ENCODE data around the gene HMGCL.
"Not testable (repeated sequence)": the region's sequence is repeated elsewhere in the genome, so short reads cannot be mapped to it uniquely, and the experiment has no call there.

HMGCL gene

DNA sequence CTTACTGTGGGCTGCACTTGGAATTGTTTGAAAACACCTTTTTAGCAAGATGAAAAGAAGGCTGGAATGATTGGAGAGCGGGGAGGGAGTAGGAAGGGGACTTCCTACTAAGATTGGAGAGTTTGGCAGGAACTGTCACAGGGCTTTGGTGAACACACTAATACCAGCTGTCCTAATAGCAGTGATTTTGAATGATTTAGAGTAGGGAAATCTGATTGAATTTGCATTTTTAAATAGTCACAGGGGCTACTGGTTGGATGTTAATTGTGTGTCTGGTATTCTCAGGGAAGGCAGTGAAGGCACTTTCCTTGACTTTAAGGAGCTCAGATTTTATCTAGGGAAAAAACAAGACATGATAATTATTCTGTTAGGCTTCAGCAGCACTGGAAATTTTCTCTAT lies 2.5 kb upstream of the HMGCL start:
- POLR2A ChIA-PET: no interaction called here

GRCh38 chr1:23826590-23826989 lies 1.4 kb upstream of the HMGCL start:
- H3K36me3 ChIP-seq (ENCODE audit: control insufficient read depth in 2 of 2, insufficient read depth in 1 of 2, low read length in 2 of 2); H3K4me3 ChIP-seq (ENCODE audit: low read depth, low read length); H3K4me1 ChIP-seq (ENCODE audit: control insufficient read depth, insufficient read depth, low read length); H3K9me3 ChIP-seq (ENCODE audit: control insufficient read depth, insufficient read depth, low read depth, low read length); H3K27ac ChIP-seq (ENCODE audit: extremely low read depth, low read depth, low read length): not testable (repeated sequence)
- ChIA-PET POLR2A (interaction anchor here (1.7 kb wide), 1 partner anchor 49 kb away, joined by 9 read pairs; the partner anchor contains the start of gene PITHD1), CTCF (interaction anchor here (0.6 to 5.7 kb wide), 3 partner anchors 16 to 105 kb away, joined by 3 to 80 read pairs (median 4); no protein-coding TSS in a partner anchor)

More for the DNA sequence above, 2.5 kb upstream of the HMGCL start:
- CTCF ChIA-PET: interaction anchor here (0.6 kb wide), 1 partner anchor 18 kb away, joined by 3 read pairs; no protein-coding TSS in a partner anchor
- Histone ChIP-seq H3K4me1 (ENCODE audit: control insufficient read depth, insufficient read depth, low read length) (no peaks in the 10 kb centered on the region), H3K4me3 (ENCODE audit: low read depth, low read length) (no peak overlapping the region), H3K27ac (ENCODE audit: extremely low read depth, low read depth, low read length) (no peak overlapping the region), H3K36me3 (ENCODE audit: control insufficient read depth in 2 of 2, insufficient read depth in 1 of 2, low read length in 2 of 2) (no peaks in the 10 kb centered on the region), H3K9me3 (ENCODE audit: control insufficient read depth, insufficient read depth, low read depth, low read length) (no peaks in the 10 kb centered on the region)
- TF ChIP-seq ZNF174 (tag by site-specific recombination; IDR thresholded peaks at IDR 0.05) (no peak), ZNF433 (tag by site-specific recombination; IDR thresholded peaks at IDR 0.05; ENCODE audit: low read depth) (no peak), ZNF555 (tag by site-specific recombination; conservative IDR thresholded peaks at IDR 0.05) (no peak), ZNF664 (tag by site-specific recombination; IDR thresholded peaks at IDR 0.05) (no peak), SP2 (tag by site-specific recombination; IDR thresholded peaks at IDR 0.05) (no peak), KLF1 (tag by site-specific recombination; IDR thresholded peaks at IDR 0.05) (no peak), ZNF548 (tag by site-specific recombination; IDR thresholded peaks at IDR 0.05) (no peak)

GRCh38 chr1:23825762-23826522 lies 713 bp upstream of the HMGCL start:
- no peak overlapping the region for H3K27ac ChIP-seq (ENCODE audit: extremely low read depth, low read depth, low read length)
- H3K36me3 ChIP-seq (ENCODE audit: control insufficient read depth in 2 of 2, insufficient read depth in 1 of 2, low read length in 2 of 2): no peaks in the 10 kb centered on the region
- POLR2A ChIA-PET: interaction anchor here (0.6 to 2.0 kb wide), 14 partner anchors 8 to 218 kb away, joined by 3 to 11 read pairs (median 4); partner anchors contain the start of genes GALE, PITHD1 and PNRC2
- H3K4me1 ChIP-seq (ENCODE audit: control insufficient read depth, insufficient read depth, low read length): no peaks in the 10 kb centered on the region
- H3K4me3 ChIP-seq (ENCODE audit: low read depth, low read length): no peak overlapping the region
- no peaks in the 10 kb centered on the region for H3K9me3 ChIP-seq (ENCODE audit: control insufficient read depth, insufficient read depth, low read depth, low read length)
- CTCF ChIA-PET: interaction anchor here (0.6 to 5.7 kb wide), 6 partner anchors 13 to 204 kb away, joined by 3 to 80 read pairs (median 4); no protein-coding TSS in a partner anchor
- no peak for TF ChIP-seq ZNF138 (tag by site-specific recombination; IDR thresholded peaks at IDR 0.05; ENCODE audit: borderline replicate concordance)
- no peak for TF ChIP-seq ZNF350 (tag by site-specific recombination; IDR thresholded peaks at IDR 0.05)
- TF ChIP-seq, protein P1, sequence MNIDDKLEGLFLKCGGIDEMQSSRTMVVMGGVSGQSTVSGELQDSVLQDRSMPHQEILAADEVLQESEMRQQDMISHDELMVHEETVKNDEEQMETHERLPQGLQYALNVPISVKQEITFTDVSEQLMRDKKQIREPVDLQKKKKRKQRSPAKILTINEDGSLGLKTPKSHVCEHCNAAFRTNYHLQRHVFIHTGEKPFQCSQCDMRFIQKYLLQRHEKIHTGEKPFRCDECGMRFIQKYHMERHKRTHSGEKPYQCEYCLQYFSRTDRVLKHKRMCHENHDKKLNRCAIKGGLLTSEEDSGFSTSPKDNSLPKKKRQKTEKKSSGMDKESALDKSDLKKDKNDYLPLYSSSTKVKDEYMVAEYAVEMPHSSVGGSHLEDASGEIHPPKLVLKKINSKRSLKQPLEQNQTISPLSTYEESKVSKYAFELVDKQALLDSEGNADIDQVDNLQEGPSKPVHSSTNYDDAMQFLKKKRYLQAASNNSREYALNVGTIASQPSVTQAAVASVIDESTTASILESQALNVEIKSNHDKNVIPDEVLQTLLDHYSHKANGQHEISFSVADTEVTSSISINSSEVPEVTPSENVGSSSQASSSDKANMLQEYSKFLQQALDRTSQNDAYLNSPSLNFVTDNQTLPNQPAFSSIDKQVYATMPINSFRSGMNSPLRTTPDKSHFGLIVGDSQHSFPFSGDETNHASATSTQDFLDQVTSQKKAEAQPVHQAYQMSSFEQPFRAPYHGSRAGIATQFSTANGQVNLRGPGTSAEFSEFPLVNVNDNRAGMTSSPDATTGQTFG (tag by site-specific recombination; IDR thresholded peaks at IDR 0.05; ENCODE audit: borderline replicate concordance): no peak
- TF ChIP-seq ZNF223 (tag by site-specific recombination; IDR thresholded peaks at IDR 0.05): no peak
- TF ChIP-seq GLI2 (tag by site-specific recombination; IDR thresholded peaks at IDR 0.05; ENCODE audit: borderline replicate concordance, low read depth): no peak
- TF ChIP-seq, protein P2, sequence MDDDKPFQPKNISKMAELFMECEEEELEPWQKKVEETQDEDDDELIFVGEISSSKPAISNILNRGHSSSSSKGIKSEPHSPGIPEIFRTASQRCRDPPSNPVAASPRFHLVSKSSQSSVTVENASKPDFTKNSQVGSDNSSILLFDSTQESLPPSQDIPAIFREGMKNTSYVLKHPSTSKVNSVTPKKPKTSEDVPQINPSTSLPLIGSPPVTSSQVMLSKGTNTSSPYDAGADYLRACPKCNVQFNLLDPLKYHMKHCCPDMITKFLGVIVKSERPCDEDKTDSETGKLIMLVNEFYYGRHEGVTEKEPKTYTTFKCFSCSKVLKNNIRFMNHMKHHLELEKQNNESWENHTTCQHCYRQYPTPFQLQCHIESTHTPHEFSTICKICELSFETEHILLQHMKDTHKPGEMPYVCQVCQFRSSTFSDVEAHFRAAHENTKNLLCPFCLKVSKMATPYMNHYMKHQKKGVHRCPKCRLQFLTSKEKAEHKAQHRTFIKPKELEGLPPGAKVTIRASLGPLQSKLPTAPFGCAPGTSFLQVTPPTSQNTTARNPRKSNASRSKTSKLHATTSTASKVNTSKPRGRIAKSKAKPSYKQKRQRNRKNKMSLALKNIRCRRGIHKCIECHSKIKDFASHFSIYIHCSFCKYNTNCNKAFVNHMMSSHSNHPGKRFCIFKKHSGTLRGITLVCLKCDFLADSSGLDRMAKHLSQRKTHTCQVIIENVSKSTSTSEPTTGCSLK (tag by site-specific recombination; IDR thresholded peaks at IDR 0.05): no peak
- TF ChIP-seq ZNF362 (tag by site-specific recombination; IDR thresholded peaks at IDR 0.05): peak; percentile 98
- no peak for TF ChIP-seq ZNF645 (tag by site-specific recombination; IDR thresholded peaks at IDR 0.05)
- TF ChIP-seq ZNF366 (tag by site-specific recombination; conservative IDR thresholded peaks at IDR 0.05): no peak
- no peak for TF ChIP-seq ZNF580 (tag by site-specific recombination; IDR thresholded peaks at IDR 0.05)
- TF ChIP-seq ZNF335 (tag by site-specific recombination; conservative IDR thresholded peaks at IDR 0.05): peak; percentile 77
- TF ChIP-seq ZBTB49 (tag by site-specific recombination; IDR thresholded peaks at IDR 0.05; ENCODE audit: low read depth): no peak
- TF ChIP-seq ZNF600 (tag by site-specific recombination; IDR thresholded peaks at IDR 0.05): 0 out of 2 replicates have a peak, but pooled peaks have one; percentile 27

Measured in HEK293 (cell line).